GM21526 (cell line): ENCODE results near the gene EBF4.

Experiments used
- ATAC-seq: cut with Tn5 transposase; IDR thresholded peaks from one replicate; pipeline ENCODE4 v1.9.1; 2021; ENCODE audit warnings: moderate library complexity; ENCODE audit not compliant: unreplicated experiment, low FRiP score

EBF4 gene

GRCh38 chr20:2783908-2784566 lies 91.5 kb downstream of the EBF4 start:
- ATAC-seq, result no peak

GRCh38 chr20:2793471-2793870 lies 100.9 kb downstream of the EBF4 start:
- ATAC-seq, result no peak

DNA sequence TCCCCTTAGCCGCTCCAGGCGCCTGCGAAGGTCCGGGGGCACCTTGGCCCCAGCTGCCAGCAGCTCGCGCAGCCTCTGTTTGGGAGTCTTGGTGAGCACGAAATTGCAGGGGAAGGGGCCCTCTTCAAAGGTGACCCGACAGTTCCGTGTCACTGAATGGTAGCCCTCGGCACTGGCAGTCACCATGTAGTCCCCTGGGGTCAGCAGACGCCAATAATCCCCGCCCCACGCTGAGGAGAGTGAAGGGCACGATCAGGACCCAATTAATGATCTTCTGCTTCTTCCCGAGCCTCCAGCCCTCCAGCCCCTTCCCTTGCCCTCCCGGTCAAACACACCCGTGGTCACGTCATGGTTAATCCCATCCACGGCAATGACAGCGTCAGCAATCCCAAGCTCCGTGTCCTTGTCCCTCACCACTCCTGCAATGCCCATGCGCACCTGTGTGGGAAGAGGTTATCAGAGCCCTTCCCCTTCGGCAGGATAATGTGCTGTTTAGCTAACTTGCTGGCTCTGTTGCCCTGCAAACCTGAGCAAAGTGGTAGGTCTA lies 101.7 kb downstream of the EBF4 start:
- no peak for ATAC-seq

DNA sequence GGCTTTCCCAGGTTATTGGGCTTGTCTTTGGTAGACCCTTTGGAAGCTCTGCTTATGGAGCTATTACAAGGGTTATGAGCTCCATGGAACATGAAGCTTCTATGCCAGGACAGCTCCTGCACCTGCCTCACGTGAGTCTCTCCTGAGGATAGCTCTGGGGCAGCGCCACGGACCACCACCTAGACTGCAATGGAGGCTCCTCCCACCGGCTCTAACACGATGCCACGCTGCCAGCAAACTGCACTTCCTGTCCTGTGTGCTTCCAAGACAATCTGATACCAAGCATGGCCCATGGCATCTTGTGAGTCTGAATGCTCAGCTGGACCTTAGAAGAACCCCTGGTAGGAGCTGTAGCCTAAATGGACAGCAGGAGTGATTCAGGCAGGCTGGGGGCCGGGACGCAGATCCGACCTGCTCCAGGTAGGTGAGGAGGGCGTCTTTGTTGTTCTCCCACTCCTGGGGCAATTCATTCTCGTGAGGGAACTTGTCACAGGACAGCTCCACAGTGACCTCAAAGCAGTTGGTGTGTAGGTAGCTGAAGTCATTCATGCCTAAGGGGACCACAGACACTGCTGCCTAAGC lies 102.4 kb downstream of the EBF4 start:
- ATAC-seq, result no peak

DNA sequence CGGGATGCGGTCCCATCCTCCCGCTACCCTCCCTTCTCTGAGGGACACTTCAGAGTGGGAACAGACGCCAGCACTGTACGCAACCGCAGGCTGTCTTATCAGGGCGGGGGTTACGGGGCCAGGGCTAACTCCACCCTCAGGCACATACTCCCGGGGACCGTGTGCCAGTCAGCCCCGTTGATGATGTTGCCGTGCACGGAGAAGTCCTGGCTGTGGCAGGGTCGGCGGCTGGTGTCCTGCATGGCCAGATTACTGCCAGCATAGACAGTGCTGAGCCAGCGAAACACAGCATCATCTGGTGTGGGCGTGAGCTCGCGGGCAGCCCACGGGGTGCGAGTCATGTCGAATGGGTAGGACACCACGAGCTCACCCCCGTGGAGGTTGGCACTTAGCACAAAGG lies 102.9 kb downstream of the EBF4 start:
- ATAC-seq, result no peak

DNA sequence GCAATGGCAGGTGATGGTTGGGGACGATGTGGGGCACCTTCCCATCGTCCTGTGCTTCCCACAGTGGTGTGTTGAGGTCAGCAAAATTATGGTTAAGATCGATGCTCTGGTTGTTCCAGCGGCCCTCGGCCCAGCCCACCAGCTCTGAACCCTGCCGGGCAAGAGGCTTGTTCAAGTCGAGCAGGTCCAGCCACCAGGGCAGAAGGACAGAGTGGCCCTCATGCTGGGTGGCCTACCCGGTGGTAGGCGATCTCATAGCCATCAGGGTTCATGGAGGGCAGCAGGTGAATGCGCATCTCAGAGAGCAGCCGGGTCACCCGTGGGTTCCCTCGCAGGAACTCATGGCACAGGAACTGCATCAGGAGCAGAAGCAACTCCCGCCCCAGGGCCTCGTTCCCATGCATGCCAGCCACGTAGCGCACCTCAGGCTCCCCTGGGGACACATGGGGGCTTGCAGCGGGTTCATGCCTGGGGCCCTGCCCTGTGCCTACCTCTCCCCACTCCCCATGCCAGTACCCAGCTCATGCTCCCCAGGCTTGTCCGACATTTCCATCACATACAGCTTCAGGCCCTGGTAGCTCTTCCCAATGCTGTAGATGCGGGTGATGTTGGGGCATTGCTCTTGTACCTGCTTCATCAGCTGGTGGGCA lies 103.6 kb downstream of the EBF4 start:
- no peak for ATAC-seq

GRCh38 chr20:2797136-2797983 lies 104.8 kb downstream of the EBF4 start:
- no peak for ATAC-seq

DNA sequence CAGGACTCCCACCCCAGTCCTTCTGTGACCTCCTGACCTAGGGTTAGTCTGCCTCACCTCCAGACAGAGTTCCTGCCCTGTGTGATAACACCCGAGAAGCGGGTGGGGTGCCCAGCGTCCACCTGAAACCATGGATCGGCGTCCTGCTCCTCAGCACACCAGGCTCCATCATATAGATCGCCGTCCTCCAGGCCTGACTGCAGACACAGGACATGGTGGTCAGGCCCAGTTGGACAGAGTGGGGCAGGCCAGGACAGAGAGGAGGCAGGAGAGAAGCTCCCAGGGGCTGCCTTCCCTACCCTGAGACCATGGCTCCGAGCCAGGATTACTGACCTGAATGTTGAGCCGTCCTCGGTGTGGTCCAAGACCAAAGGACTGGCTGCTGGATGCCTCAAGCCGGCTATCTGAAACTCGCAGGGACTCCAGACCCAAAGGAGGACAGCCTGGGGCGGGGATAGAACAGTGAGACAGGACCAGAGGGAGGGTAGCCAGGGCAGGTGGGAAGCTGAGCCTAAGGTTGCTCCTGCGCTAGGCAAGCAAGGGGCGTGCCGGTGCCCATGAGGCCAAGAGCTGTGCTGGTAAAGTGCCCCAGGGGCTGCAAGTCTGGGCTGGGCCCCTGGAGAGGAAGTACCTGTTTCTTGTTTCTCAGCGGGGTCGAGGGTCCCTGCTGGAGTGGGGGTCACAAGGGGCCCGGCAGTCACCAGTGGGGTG lies 105.7 kb downstream of the EBF4 start:
- ATAC-seq, result no peak

DNA sequence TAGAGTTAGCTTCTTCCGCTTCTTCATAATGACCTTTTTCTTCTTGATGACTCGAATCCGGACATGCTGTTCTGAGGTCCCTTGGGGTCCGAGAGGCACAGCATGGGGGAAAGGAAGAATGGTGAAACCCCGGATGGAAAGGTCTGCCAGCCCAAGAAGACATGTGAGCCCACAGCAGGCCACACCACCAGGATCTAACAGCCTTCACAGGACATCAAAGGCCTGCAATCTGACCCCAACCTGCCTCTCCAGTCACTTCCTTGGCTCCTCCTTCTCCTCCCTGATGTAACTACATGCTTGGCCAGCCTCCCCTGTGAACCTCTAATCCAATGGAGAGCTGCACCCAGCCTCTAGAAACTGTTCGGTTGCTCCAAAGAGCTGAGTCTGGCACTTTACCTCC lies 106.2 kb downstream of the EBF4 start:
- no peak for ATAC-seq

- ATAC-seq, result no peak
These were observed 106.7 kb downstream of the EBF4 start for GRCh38 chr20:2799271-2799670.

GRCh38 chr20:2799688-2800520 lies 107.3 kb downstream of the EBF4 start:
- ATAC-seq, result no peak

- ATAC-seq, result no peak
These were observed 108.1 kb downstream of the EBF4 start, which contains the start of gene CPXM1 for GRCh38 chr20:2800521-2801285. Gene CPXM1, minus strand, starts transcription at chr20:2800627. Its CDS starts 55 bp downstream, at chr20:2800572.

GRCh38 chr20:2801286-2801728 lies 108.7 kb downstream of the EBF4 start:
- no peak for ATAC-seq

DNA sequence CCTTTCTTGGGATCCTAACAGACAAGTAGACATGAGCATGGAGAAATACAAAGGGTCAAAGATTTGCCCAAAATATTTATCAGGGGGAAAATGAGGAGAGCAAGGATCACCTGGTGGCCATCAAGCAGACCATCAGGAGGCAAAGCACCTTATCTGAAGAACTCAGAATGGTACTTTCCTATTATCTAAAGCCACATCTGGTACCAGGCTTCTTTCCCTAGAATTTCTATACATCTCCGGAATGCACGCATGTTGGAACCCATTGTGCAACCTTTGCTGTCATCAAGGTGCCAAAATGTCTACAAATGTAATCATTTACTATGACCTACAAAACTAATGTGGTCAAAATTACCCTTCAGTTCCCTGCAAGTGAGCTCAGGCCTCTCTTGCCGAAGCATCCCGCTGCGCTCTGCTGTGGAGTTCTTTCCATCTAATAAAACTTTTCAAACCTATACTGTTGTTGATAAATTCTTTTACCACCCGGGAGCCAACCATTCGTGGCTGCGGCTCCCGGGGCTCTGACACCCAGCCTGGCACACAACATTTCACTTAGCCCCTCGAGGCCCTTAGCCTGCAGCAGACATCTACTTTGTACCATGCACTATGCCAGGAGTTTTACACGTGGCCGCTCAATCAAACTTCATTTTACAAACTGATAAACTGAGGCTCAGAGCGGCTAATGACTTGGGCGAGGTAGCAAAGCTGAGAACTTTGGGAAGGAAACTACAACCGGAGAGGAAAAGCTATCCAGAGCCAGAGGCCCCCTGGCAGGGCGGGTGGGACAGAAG lies 111.7 kb downstream of the EBF4 start:
- no peak for ATAC-seq

DNA sequence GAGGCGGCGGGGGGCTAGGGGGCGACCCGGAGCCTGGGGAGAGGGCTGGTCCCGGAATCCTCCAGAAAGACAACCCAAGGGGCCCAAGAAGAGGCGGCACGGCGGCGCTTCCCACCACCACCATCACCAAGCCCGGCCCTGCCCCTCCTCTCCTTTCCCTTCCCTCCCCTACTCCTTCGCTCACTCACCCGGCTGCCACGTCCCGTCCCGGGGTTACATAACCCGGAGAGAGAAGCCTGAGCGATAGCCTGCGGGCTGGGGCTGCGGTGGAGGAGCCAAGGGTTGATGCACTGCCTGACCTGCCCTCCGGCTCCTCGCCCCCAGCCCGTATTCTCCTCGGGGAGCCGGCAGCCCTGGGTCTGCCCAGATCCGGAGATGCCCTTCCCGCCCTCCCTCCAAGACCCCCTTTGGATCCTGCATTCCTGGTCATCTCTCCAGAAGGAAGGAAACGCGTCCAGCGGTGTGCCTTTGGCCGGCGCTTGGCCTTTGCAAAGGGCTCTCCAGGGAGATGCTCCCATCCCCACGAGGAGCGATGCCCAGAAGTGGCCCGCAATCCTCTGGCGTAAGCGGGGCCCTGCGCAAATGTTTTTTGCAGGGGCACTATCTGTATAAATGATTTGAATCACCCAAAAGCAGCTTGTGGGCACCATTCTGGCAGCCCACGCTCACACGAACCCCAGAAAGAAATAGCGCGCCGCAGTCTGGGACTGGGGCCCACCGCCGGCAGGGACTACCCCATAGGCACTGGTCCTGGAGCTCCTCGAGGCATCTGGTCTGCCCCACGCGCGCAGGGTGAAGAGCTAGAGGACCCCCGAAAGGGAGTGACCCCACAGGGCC lies 112.5 kb downstream of the EBF4 start:
- ATAC-seq, result no peak

DNA sequence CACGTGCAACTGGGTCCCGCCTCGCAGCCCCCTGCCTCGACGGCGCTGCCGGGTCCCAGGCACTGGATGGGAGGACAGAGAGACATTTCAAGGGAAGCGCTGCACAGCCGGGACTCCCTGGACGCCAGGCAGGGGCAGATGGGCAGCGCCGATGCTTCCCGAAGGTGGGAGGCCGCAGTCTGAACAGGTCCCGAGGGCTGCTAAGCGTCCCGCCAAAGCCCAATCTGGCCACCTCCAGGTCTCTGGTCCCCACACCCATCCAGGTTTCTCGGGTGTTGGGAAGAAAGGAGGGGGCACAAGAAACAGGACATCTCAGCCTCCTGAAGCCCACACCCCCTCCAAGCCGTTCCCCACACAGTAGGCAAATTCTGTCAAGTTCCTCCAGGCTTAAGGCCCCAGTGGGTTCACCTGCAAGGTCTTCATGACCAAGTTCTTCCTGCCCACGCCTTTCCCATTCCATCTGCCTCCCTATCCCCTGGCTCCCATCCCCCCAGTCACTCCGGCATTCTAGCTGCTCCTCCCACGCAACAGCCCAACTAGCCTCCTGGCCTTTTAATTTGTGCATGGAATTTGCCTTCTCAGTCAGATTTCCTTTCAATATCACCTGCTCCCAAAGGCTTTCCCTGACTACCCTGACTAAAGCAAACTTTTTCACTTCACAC lies 113.2 kb downstream of the EBF4 start:
- no peak for ATAC-seq
